NCI-H446 (cell line): ENCODE results near the gene OR2T33.
"Not testable (repeated sequence)": the region's sequence is repeated elsewhere in the genome, so short reads cannot be mapped to it uniquely, and the experiment has no call there.

Experiments used
- DNase-seq, 2 experiments: peaks; one replicate each; lab custom pipeline; 2025; lab: John Stamatoyannopoulos, UW

Gene OR2T33

GRCh38 chr1:248277876-248278275, at the start of gene OR2T33:
Gene OR2T33 (minus strand): TSS chr1:248277976. CDS start chr1:248273814, 4,162 bp downstream.
- no peak for DNase-seq

GRCh38 chr1:248324468-248324867, 46.7 kb upstream of the OR2T33 start, which contains the start of gene OR2M7:
Gene OR2M7 (minus strand): TSS chr1:248324568. CDS start chr1:248324568, 0 bp downstream.
- no peak for DNase-seq

GRCh38 chr1:248316796-248317195, 39.0 kb upstream of the OR2T33 start:
- DNase-seq: no peak

GRCh38 chr1:248306740-248307139, 29.0 kb upstream of the OR2T33 start:
- not testable (repeated sequence) for DNase-seq

- DNase-seq: no peak
Observed at GRCh38 chr1:248306103-248306502, 28.3 kb upstream of the OR2T33 start.

GRCh38 chr1:248305672-248306071, 27.9 kb upstream of the OR2T33 start:
- DNase-seq: not testable (repeated sequence)

- no peak for DNase-seq
Observed at GRCh38 chr1:248303324-248303723, 25.5 kb upstream of the OR2T33 start, which contains the start of gene OR2T12. Gene OR2T12 (minus strand): TSS chr1:248303424. CDS start chr1:248295578, 7,846 bp downstream.

- no peak for DNase-seq
Observed at GRCh38 chr1:248288391-248288790, 10.6 kb upstream of the OR2T33 start.

GRCh38 chr1:248273225-248273624, 4.6 kb downstream of the OR2T33 start:
- DNase-seq: not testable (repeated sequence)

- no peak for DNase-seq
Observed at GRCh38 chr1:248268178-248268577, 9.6 kb downstream of the OR2T33 start.

GRCh38 chr1:248259309-248259708, 18.5 kb downstream of the OR2T33 start:
- DNase-seq: not testable (repeated sequence)

GRCh38 chr1:248243204-248243603, 34.6 kb downstream of the OR2T33 start:
- DNase-seq: peak in 1 of 2 experiments; percentile 68

- DNase-seq: no peak
Observed at GRCh38 chr1:248239478-248239877, 38.3 kb downstream of the OR2T33 start.

GRCh38 chr1:248231117-248231516, 46.7 kb downstream of the OR2T33 start, which contains the start of gene OR2M4:
Gene OR2M4 (plus strand): TSS chr1:248231417. CDS start chr1:248238929, 7,512 bp downstream.
- DNase-seq: no peak

GRCh38 chr1:248229360-248229908, 48.3 kb downstream of the OR2T33 start:
- no peak for DNase-seq

- no peak for DNase-seq
Observed at GRCh38 chr1:248225537-248225936, 52.2 kb downstream of the OR2T33 start.
